ENCODE data around the gene CXXC1. TPM values are rescaled to one million over a fixed set of nuclear protein-coding genes. Genes with fewer than 3 reads are reported as not detected.
A peak's percentile ranks its signal among the peaks of the same experiment; 100 is the strongest.

Gene CXXC1
- polyA plus RNA-seq (2012; ENCODE audit: low read depth, missing spikeins), result 107 TPM

DNA sequence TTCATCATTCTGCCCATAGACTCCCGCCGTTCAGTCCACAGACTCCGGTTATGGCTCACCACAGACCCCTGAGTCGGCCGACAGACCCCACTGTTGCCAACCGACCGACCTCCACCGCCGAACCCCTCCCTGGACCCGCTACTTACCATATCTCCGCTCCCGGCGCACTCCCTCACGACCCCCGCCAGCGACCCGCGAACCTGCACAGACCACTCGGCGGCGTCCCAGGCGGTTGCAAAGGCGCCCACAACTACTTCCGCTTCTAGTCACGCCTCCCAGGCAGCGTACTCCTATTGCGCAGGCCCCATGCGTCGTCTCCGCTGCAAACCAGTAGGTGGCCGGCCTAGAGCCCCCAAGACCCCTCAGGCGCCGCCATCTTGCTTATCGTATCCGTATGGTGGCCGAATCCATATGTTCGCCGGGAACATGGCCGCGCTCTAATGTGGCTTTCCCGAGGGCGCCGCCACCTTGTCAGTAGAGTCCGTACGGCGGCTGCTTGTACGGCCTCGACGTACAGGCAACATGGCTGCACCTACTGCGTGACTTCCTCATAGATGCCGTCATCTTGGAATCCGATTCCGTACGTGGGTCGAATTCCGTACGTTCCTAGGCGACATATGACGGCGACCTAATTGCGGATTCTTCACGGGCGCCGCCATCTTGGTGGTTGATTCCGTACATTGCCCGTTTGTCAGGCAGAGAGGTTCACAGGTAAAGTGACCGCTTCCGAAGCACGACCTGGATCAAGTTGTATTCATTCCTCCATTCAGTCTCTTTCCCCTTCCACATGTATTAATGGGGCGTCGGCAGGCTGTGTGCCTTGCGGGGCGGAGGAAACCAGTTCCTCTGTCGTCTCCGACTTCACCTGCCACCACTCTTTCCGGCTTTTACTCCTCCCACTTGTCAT is at the start of gene CXXC1:
TSS of gene CXXC1 (minus strand) at position 252 of the 907 bp plus-strand sequence. CDS start at position 149, 103 bp downstream.
- peak; percentile 100 for FAIRE-seq
- 0 out of 2 replicates have a peak, but pooled peaks have one; percentile 30 for TF ChIP-seq POLR2A (IDR thresholded peaks at IDR 0.05; ENCODE audit: low read depth, low read length)
- peak; percentile 50; the same call in 1 of the 2 replicates for TF ChIP-seq TAF1 (IDR thresholded peaks at IDR 0.05; ENCODE audit: low read depth, low read length)
- no peak for TF ChIP-seq PAX5 (IDR thresholded peaks at IDR 0.05; ENCODE audit: insufficient read depth, low read length, severe bottlenecking)
- TF ChIP-seq POLR2AphosphoS5 (IDR thresholded peaks at IDR 0.05; ENCODE audit: low read depth, low read length), result peak; percentile 52; the same call in 1 of the 2 replicates
- peak; percentile 63; the same call in 1 of the 2 replicates for TF ChIP-seq POU2F2 (IDR thresholded peaks at IDR 0.05; ENCODE audit: low read depth, low read length)
- TF ChIP-seq SPI1 (IDR thresholded peaks at IDR 0.05; ENCODE audit: low read depth, low read length), result peak; percentile 42; the same call in 1 of the 2 replicates
- DNase-seq (ENCODE audit: insufficient read length, low spot score), result peak; percentile 83

DNA sequence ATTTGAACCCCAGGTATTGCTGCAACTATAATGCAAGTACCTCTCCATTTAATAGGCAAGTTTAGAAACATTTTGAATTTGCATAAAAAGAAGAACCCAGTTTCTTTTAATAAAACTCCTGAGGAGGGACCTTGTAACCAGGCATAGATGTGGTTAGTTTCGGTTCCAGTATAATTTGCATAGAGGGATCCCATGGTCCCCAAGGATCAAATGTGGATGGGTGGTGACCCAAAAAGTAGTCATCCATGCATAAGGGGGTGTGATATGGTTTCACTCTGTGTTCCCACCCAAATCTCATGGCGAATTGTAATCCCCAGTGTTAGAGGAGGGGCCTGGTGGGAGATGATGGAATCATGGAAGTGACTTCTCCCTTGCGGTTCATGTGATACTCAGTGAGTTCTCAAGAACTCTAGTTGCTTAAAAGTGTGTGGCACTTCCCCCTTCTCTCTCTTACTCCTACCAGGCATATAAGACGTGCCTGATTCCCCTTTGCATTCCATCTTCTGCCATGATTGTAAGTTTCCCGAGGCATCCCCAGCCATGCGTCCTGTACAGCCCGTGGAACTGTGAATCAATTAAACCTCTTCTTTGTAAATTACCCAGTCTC is 47.2 kb upstream of the CXXC1 start:
- FAIRE-seq (peak; percentile 80), DNase-seq (ENCODE audit: insufficient read length, low spot score) (no peak)
- peak; percentile 60; the same call in 1 of the 2 replicates for TF ChIP-seq SPI1 (IDR thresholded peaks at IDR 0.05; ENCODE audit: low read depth, low read length)
- no peak for TF ChIP-seq POLR2AphosphoS5 (IDR thresholded peaks at IDR 0.05; ENCODE audit: low read depth, low read length)
- TF ChIP-seq PAX5 (IDR thresholded peaks at IDR 0.05; ENCODE audit: insufficient read depth, low read length, severe bottlenecking), result no peak
- peak; percentile 96 for TF ChIP-seq POU2F2 (IDR thresholded peaks at IDR 0.05; ENCODE audit: low read depth, low read length)
- no peak for TF ChIP-seq POLR2A (IDR thresholded peaks at IDR 0.05; ENCODE audit: low read depth, low read length)

DNA sequence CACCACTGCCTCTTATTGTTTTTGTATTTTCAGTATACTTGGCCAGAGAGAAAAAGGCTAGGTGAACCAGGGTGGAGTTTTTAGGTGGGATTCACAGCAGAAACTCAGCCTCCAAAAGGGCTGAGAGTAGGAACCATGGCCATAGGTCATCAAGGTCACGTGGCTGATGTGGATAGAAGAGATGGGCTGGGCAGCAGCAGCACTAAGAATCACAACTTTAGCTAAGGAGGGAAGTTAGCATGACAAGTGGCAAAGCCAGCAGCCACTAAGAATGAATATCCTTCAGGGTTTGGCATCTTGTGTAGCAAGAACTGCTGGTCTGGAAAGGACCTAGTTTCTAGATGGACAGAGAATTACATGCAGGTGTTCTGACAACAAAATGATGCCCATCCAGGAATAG is 44.2 kb upstream of the CXXC1 start:
- DNase-seq (ENCODE audit: insufficient read length, low spot score) (no peak), FAIRE-seq (no peak)
- TF ChIP-seq POLR2A (IDR thresholded peaks at IDR 0.05; ENCODE audit: low read depth, low read length) (no peak), POU2F2 (IDR thresholded peaks at IDR 0.05; ENCODE audit: low read depth, low read length) (no peak), POLR2AphosphoS5 (IDR thresholded peaks at IDR 0.05; ENCODE audit: low read depth, low read length) (no peak), TAF1 (IDR thresholded peaks at IDR 0.05; ENCODE audit: low read depth, low read length) (no peak), SPI1 (IDR thresholded peaks at IDR 0.05; ENCODE audit: low read depth, low read length) (no peak), PAX5 (IDR thresholded peaks at IDR 0.05; ENCODE audit: insufficient read depth, low read length, severe bottlenecking) (no peak)

DNA sequence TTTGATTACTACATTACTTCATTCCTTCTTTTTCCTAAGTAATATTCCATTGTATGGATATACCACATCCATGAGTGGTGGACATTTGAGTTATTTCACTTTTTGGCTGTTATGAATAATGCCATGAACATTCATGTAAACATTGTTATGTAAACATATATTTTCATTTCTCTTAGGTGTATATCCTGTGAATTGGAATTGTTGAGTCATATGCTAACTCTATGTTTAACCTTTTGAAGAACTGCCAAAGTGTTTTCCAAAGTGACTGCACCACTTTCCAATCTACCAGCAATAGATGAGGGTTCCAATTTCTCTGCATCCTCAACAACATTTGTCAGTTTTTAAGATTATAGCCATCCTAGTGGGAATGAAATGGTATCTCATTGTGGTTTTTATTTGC is 42.7 kb upstream of the CXXC1 start:
- TF ChIP-seq POU2F2 (IDR thresholded peaks at IDR 0.05; ENCODE audit: low read depth, low read length), result no peak
- no peak for TF ChIP-seq POLR2A (IDR thresholded peaks at IDR 0.05; ENCODE audit: low read depth, low read length)
- no peak for TF ChIP-seq PAX5 (IDR thresholded peaks at IDR 0.05; ENCODE audit: insufficient read depth, low read length, severe bottlenecking)
- no peak for TF ChIP-seq POLR2AphosphoS5 (IDR thresholded peaks at IDR 0.05; ENCODE audit: low read depth, low read length)
- no peak for TF ChIP-seq SPI1 (IDR thresholded peaks at IDR 0.05; ENCODE audit: low read depth, low read length)
- no peak for TF ChIP-seq TAF1 (IDR thresholded peaks at IDR 0.05; ENCODE audit: low read depth, low read length)
- no peak for FAIRE-seq
- DNase-seq (ENCODE audit: insufficient read length, low spot score), result no peak

DNA sequence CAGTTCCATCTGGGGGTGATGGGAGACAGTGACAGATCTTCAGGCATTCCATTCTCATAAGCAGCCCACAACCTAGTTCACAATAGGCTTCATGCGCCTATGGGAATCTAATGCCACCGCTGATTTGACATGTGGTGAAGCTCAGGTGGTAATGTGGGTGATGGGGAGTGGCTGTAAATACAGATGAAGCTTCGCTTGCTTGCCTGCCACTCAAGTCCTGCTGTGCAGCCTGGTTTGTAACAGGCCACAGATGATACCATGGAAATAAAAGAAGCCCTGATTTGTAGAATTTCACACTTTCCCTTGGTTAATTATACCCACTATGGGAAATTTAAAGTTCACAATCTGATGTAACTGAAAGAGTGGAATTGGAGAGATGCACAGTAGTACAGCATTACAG is 40.5 kb upstream of the CXXC1 start:
- DNase-seq (ENCODE audit: insufficient read length, low spot score), result no peak
- no peak for FAIRE-seq
- TF ChIP-seq POLR2AphosphoS5 (IDR thresholded peaks at IDR 0.05; ENCODE audit: low read depth, low read length) (no peak), TAF1 (IDR thresholded peaks at IDR 0.05; ENCODE audit: low read depth, low read length) (no peak), POLR2A (IDR thresholded peaks at IDR 0.05; ENCODE audit: low read depth, low read length) (no peak), POU2F2 (IDR thresholded peaks at IDR 0.05; ENCODE audit: low read depth, low read length) (no peak), PAX5 (IDR thresholded peaks at IDR 0.05; ENCODE audit: insufficient read depth, low read length, severe bottlenecking) (no peak), SPI1 (IDR thresholded peaks at IDR 0.05; ENCODE audit: low read depth, low read length) (no peak)

DNA sequence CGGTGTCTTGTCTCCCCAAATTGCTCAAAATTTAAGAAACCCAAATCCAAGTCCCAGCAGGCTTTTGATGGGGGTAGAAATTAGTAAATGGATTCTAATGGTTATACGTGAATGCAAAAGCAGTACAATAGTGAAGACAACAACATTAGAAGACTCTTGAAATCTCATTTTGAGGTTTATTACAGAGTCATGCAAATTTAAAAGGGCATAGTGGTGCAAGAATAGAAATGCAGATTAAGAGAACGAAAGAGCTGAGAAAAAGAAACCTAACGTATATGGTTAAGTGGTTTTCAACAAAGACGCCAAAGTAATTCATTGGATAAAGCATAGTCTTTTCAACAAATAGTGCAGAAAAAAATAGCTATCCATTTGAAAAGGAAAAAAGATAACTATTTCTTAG is 33.2 kb upstream of the CXXC1 start:
- TF ChIP-seq SPI1 (IDR thresholded peaks at IDR 0.05; ENCODE audit: low read depth, low read length) (no peak), TAF1 (IDR thresholded peaks at IDR 0.05; ENCODE audit: low read depth, low read length) (no peak), PAX5 (IDR thresholded peaks at IDR 0.05; ENCODE audit: insufficient read depth, low read length, severe bottlenecking) (no peak), POLR2A (IDR thresholded peaks at IDR 0.05; ENCODE audit: low read depth, low read length) (no peak), POLR2AphosphoS5 (IDR thresholded peaks at IDR 0.05; ENCODE audit: low read depth, low read length) (no peak), POU2F2 (IDR thresholded peaks at IDR 0.05; ENCODE audit: low read depth, low read length) (no peak; the same call in 1 of the 2 replicates)
- FAIRE-seq, result no peak
- no peak for DNase-seq (ENCODE audit: insufficient read length, low spot score)

DNA sequence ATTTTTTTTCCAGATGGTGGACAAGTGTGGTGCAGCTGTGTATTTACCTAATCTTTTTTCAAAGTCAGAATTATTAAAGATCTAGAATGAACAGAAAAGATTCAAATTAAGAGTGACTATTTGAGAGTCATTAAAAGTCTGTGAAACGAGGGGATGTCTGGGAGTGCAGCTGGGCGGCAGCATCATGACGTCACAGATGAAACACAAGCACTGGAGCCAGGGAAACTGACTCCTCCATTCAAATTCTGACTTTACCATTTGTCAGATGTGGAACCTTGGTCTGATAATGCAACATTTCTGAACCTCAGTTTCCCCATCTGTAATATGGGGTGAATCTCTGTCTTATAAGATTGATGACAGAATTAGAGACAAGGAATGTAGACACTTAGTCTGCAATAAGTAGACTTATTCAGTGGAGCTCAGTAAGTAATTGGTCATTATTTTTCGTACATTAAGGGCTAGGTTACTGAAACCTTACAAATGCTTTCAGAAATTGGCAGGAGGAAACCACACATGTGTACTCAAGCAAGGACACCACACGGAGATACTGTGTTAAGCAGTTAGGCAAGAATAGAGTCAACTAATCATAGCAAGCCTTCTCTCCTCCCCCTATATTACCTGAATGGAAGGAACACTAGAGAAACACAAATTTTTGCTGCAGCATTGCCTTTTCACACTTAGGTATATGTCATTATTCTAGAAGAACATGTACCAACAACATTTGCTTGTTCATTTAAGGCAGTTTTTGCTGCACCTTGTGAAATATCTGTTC is 27.8 kb upstream of the CXXC1 start:
- peak; percentile 99 for FAIRE-seq
- no peak for DNase-seq (ENCODE audit: insufficient read length, low spot score)
- no peak for TF ChIP-seq TAF1 (IDR thresholded peaks at IDR 0.05; ENCODE audit: low read depth, low read length)
- TF ChIP-seq POLR2AphosphoS5 (IDR thresholded peaks at IDR 0.05; ENCODE audit: low read depth, low read length), result no peak
- TF ChIP-seq POLR2A (IDR thresholded peaks at IDR 0.05; ENCODE audit: low read depth, low read length), result no peak
- TF ChIP-seq SPI1 (IDR thresholded peaks at IDR 0.05; ENCODE audit: low read depth, low read length), result no peak
- TF ChIP-seq PAX5 (IDR thresholded peaks at IDR 0.05; ENCODE audit: insufficient read depth, low read length, severe bottlenecking), result peak; percentile 60
- TF ChIP-seq POU2F2 (IDR thresholded peaks at IDR 0.05; ENCODE audit: low read depth, low read length), result peak; percentile 51; the same call in 1 of the 2 replicates

DNA sequence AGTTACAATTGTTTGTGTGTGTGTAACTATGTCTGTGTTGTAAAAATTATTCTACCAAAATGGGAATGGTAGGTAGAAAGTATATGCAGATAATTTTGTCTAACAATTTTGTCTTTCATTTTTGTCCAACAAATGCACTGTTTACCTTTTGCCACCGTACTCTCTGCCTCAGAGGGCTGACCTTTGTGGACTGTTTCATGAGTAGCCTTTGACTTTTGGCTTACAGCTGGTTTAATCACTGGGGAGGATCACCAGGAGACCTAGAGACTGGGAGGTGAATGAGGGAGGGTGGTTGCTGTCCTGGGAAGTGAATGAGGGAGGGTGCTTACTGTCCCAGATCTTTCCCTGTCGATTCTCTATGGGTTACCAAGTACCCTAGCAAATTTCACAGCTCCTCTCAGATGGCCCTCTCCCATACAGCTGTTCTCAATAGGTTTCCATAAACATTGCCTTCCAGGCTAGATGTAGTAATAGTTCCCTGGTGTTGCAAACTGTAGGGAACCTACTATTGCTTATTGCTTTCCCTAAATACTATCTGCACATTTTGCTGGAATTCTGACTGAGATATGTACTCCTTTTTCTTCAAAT is 26.5 kb upstream of the CXXC1 start:
- DNase-seq (ENCODE audit: insufficient read length, low spot score), result no peak
- TF ChIP-seq SPI1 (IDR thresholded peaks at IDR 0.05; ENCODE audit: low read depth, low read length), result no peak
- TF ChIP-seq TAF1 (IDR thresholded peaks at IDR 0.05; ENCODE audit: low read depth, low read length), result no peak
- TF ChIP-seq POLR2AphosphoS5 (IDR thresholded peaks at IDR 0.05; ENCODE audit: low read depth, low read length), result no peak
- no peak for TF ChIP-seq PAX5 (IDR thresholded peaks at IDR 0.05; ENCODE audit: insufficient read depth, low read length, severe bottlenecking)
- no peak for TF ChIP-seq POLR2A (IDR thresholded peaks at IDR 0.05; ENCODE audit: low read depth, low read length)
- TF ChIP-seq POU2F2 (IDR thresholded peaks at IDR 0.05; ENCODE audit: low read depth, low read length), result no peak
- peak; percentile 16 for FAIRE-seq

Measured in GM12891 (cell line).